ENCODE results near the gene SLC6A12.

DNA sequence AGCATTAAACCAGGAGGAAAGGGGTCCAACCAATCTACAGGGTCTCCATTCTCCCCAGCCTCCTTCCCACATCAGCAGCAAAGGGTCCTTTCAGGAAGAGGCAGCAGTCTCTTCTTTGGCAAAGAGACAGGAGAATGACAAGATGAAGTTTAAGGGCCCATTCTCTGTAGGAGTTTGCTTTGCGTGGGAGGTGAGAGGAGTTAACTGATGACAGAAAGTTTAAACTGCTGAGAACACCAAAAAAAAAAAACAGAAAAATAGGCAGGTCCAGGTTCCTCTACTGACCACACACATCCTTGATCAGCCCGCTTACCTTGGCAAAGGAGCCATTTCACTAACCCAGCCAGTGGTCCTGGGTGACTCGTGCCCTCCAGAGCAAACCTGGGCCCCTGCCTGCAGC is 43.0 kb upstream of the SLC6A12 start:
- TF ChIP-seq CREB1 (CRISPR knock-in tag; IDR thresholded peaks at IDR 0.05) (no peak), GABPB1 (CRISPR knock-in tag; IDR thresholded peaks at IDR 0.05) (no peak), E2F4 (CRISPR knock-in tag; IDR thresholded peaks at IDR 0.05; ENCODE audit: borderline replicate concordance, low read depth) (no peak), FOXK1 (CRISPR knock-in tag; IDR thresholded peaks at IDR 0.05) (no peak), NR1H2 (CRISPR knock-in tag; IDR thresholded peaks at IDR 0.05) (no peak), MYBL2 (CRISPR knock-in tag; IDR thresholded peaks at IDR 0.05) (no peak)
- TF ChIP-seq, protein P1, sequence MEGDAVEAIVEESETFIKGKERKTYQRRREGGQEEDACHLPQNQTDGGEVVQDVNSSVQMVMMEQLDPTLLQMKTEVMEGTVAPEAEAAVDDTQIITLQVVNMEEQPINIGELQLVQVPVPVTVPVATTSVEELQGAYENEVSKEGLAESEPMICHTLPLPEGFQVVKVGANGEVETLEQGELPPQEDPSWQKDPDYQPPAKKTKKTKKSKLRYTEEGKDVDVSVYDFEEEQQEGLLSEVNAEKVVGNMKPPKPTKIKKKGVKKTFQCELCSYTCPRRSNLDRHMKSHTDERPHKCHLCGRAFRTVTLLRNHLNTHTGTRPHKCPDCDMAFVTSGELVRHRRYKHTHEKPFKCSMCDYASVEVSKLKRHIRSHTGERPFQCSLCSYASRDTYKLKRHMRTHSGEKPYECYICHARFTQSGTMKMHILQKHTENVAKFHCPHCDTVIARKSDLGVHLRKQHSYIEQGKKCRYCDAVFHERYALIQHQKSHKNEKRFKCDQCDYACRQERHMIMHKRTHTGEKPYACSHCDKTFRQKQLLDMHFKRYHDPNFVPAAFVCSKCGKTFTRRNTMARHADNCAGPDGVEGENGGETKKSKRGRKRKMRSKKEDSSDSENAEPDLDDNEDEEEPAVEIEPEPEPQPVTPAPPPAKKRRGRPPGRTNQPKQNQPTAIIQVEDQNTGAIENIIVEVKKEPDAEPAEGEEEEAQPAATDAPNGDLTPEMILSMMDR (IDR thresholded peaks at IDR 0.05) = no peak
- TF ChIP-seq, protein P2, sequence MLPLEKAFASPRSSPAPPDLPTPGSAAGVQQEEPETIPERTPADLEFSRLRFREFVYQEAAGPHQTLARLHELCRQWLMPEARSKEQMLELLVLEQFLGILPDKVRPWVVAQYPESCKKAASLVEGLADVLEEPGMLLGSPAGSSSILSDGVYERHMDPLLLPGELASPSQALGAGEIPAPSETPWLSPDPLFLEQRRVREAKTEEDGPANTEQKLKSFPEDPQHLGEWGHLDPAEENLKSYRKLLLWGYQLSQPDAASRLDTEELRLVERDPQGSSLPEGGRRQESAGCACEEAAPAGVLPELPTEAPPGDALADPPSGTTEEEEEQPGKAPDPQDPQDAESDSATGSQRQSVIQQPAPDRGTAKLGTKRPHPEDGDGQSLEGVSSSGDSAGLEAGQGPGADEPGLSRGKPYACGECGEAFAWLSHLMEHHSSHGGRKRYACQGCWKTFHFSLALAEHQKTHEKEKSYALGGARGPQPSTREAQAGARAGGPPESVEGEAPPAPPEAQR (CRISPR knock-in tag; IDR thresholded peaks at IDR 0.05) = no peak
